Testis (tissue), 3 donors: ENCODE data around the gene IL1RAPL1. TPM values are rescaled to one million over a fixed set of nuclear protein-coding genes. Genes with fewer than 3 reads are reported as not detected.

Experiments
- DNase-seq: peaks from one replicate; pipeline ENCODE4 v3.0.0-alpha.2; 2019
- H3K27ac ChIP-seq, 2 donors: fragments of 200-600 bp; sonication (generic); one replicate each; pipeline ENCODE4 v1.5.1; 2019
- H3K27me3 ChIP-seq: fragments of 200-600 bp; sonication (generic); one replicate; pipeline ENCODE4 v1.5.1; 2019
- H3K36me3 ChIP-seq: fragments of 200-600 bp; sonication (generic); one replicate; pipeline ENCODE4 v1.5.1; 2017; ENCODE audit warnings: low read depth; ENCODE audit errors: missing control alignments
- H3K4me1 ChIP-seq: fragments of 200-600 bp; sonication (generic); one replicate; pipeline ENCODE4 v1.5.1; 2019
- H3K4me3 ChIP-seq, 2 donors: fragments of 200-600 bp; sonication (generic); one replicate each; pipeline ENCODE4 v1.5.1; 2017 to 2019
- H3K9me3 ChIP-seq: fragments of 200-600 bp; sonication (generic); one replicate; pipeline ENCODE4 v1.5.1; 2017
- CTCF ChIP-seq, 3 experiments: fragments of 450-650 bp in 2 of 3; fragments of 200-600 bp in 1 of 3; sonication (generic) in 1 of 3; IDR thresholded peaks; one replicate each; pipeline ENCODE4 v1.5.1; 2016 to 2019; ENCODE audit warnings: antibody characterized with exemption in 3 of 3, mild to moderate bottlenecking in 2 of 3, moderate library complexity in 1 of 3
- POLR2A ChIP-seq: fragments of 450-650 bp; IDR thresholded peaks from one replicate; pipeline ENCODE4 v1.6.1; 2017; ENCODE audit warnings: antibody characterized with exemption, mild to moderate bottlenecking, moderate library complexity
- WGBS, 2 donors: methylation state at CpG; one replicate each; pipeline ENCODE4 v1.1.5; 2018; 5-methylcytosine and 5-hydroxymethylcytosine counted together
- intact Hi-C: fragments of 100-400 bp; cut with DNase I; formaldehyde crosslinking; loops from one replicate; pipeline ENCODE4 v1.15.1; 2023; ENCODE audit warnings: low total_unique reads
- polyA plus RNA-seq: library from polyadenylated mRNA; stranded (reverse); fragments of 350-450 nt; fragmentation: Illumina TruSeq; extraction: RNeasy Lipid Tissue Mini Kit (QIAGEN cat#74804); gene quantifications from one replicate; pipeline ENCODE4 v1.2.3, GENCODE V29; 2014; ENCODE audit warnings: low read depth, low replicate concordance; ENCODE audit not compliant: insufficient read depth
- total RNA-seq, 2 donors: library from RNA; depleted of rRNA; stranded (reverse); fragments of >200 nt; gene quantifications; one replicate each; pipeline ENCODE4 v1.2.3, GENCODE V29; 2016

Gene IL1RAPL1
- total and polyA plus RNA-seq, 3 donors from 2014 or later = 0.13 to 0.94 (median 0.93) TPM

GRCh38 chrX:28969126-28969525, 381.9 kb downstream of the IL1RAPL1 start:
- no peaks in the 10 kb centered on the region for H3K4me1 ChIP-seq
- intact Hi-C loops = no loop called here
- H3K36me3 ChIP-seq = no peaks in the 10 kb centered on the region
- TF ChIP-seq POLR2A (no peak), CTCF (IDR thresholded peaks at IDR 0.05) (no peak)
- no peaks in the 10 kb centered on the region for H3K27me3 ChIP-seq
- H3K9me3 ChIP-seq = no peaks in the 10 kb centered on the region
- DNase-seq = no peak
- no peak overlapping the region for H3K4me3 ChIP-seq
- no peak overlapping the region for H3K27ac ChIP-seq

- WGBS, 2 donors = 90 to 100% methylated on average over 1 of the region's 1 CpG
These were observed 392.6 kb downstream of the IL1RAPL1 start for GRCh38 chrX:28979877-28980276.

GRCh38 chrX:28981952-28982351, 394.7 kb downstream of the IL1RAPL1 start:
- H3K9me3 ChIP-seq = no peaks in the 10 kb centered on the region
- no peak for DNase-seq
- H3K36me3 ChIP-seq = no peaks in the 10 kb centered on the region
- no peak for TF ChIP-seq POLR2A
- TF ChIP-seq CTCF (IDR thresholded peaks at IDR 0.05) = no peak
- intact Hi-C loops = no loop called here
- no peak overlapping the region for H3K27ac ChIP-seq
- no peak overlapping the region for H3K4me3 ChIP-seq
- no peaks in the 10 kb centered on the region for H3K27me3 ChIP-seq
- H3K4me1 ChIP-seq = no peaks in the 10 kb centered on the region

More at GRCh38 chrX:28979877-28980276, 392.6 kb downstream of the IL1RAPL1 start:
- H3K4me3 ChIP-seq = no peak overlapping the region
- no peaks in the 10 kb centered on the region for H3K27me3 ChIP-seq
- H3K4me1 ChIP-seq = no peaks in the 10 kb centered on the region
- DNase-seq = no peak
- intact Hi-C loops = no loop called here
- no peak overlapping the region for H3K27ac ChIP-seq
- H3K36me3 ChIP-seq = no peaks in the 10 kb centered on the region
- no peak for TF ChIP-seq POLR2A
- H3K9me3 ChIP-seq = no peaks in the 10 kb centered on the region

GRCh38 chrX:28988246-28988645, 401.0 kb downstream of the IL1RAPL1 start:
- no peaks in the 10 kb centered on the region for H3K4me1 ChIP-seq
- H3K27ac ChIP-seq = no peak overlapping the region
- WGBS, 2 donors = 72 to 79% methylated on average over 2 of the region's 2 CpGs
- no peak overlapping the region for H3K4me3 ChIP-seq
- no peaks in the 10 kb centered on the region for H3K9me3 ChIP-seq
- H3K27me3 ChIP-seq = no peaks in the 10 kb centered on the region
- TF ChIP-seq POLR2A (no peak), CTCF (IDR thresholded peaks at IDR 0.05) (no peak)
- intact Hi-C loops = no loop called here
- no peak for DNase-seq
- H3K36me3 ChIP-seq = no peaks in the 10 kb centered on the region

- TF ChIP-seq POLR2A = no peak
- no peak for TF ChIP-seq CTCF (IDR thresholded peaks at IDR 0.05)
- H3K9me3 ChIP-seq = no peaks in the 10 kb centered on the region
- no peak overlapping the region for H3K27ac ChIP-seq
- no peak overlapping the region for H3K4me3 ChIP-seq
- no peaks in the 10 kb centered on the region for H3K36me3 ChIP-seq
- no peak for DNase-seq
- intact Hi-C loops = no loop called here
- 25 to 33% methylated on average over 1 of the region's 1 CpG for WGBS, 2 donors
- no peaks in the 10 kb centered on the region for H3K27me3 ChIP-seq
- H3K4me1 ChIP-seq = no peaks in the 10 kb centered on the region
These were observed 410.6 kb downstream of the IL1RAPL1 start for GRCh38 chrX:28997706-28998463.
